ENCODE results near the gene IRAK3. TPM values are rescaled to one million over a fixed set of nuclear protein-coding genes. Genes with fewer than 3 reads are reported as not detected.
"Not testable (repeated sequence)": the region's sequence is repeated elsewhere in the genome, so short reads cannot be mapped to it uniquely, and the experiment has no call there.

IRAK3 gene
- total RNA-seq, 2 experiments from 2014 or later, result 0.32 to 0.38 TPM

DNA sequence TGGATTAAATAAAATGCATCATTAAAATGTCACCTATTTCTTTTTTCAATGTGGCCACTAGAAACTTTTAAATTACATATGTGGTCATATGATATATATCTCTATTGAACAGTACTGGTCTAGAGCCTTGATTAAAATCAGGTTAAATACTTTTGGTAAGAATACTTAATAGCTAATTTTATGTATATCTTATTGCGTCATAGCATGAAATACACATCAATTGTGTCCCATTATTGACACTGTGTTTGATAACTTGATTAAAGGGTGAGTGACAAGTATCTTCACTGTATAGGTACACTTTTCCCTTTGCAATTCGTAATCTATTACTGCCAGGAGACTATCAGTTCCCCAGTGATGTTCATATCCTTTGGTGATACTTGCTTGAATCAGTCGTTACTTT lies 108.9 kb downstream of the IRAK3 start:
- H3K36me3 Mint-ChIP-seq (ENCODE audit: low read depth), result no peaks in the 10 kb centered on the region
- H3K9me3 Mint-ChIP-seq, result no peaks in the 10 kb centered on the region
- intact Hi-C loops (cut with micrococcal nuclease), result no loop called here
- H3K4me1 Mint-ChIP-seq (ENCODE audit: low read depth), result peaks cover 33% of the 10 kb centered on the region
- CTCF ChIA-PET, result no interaction called here
- no peak overlapping the region for H3K27ac Mint-ChIP-seq
- DNase-seq, result no peak
- no peak overlapping the region for H3K4me3 Mint-ChIP-seq
- no peaks in the 10 kb centered on the region for H3K27me3 Mint-ChIP-seq (ENCODE audit: low read depth)

GRCh38 chr12:66301944-66302826 lies 113.2 kb downstream of the IRAK3 start, which contains the start of gene HELB:
Gene HELB (plus strand): TSS chr12:66302493. CDS start chr12:66302604, 111 bp downstream.
- no peaks in the 10 kb centered on the region for H3K9me3 Mint-ChIP-seq
- no peaks in the 10 kb centered on the region for H3K27me3 Mint-ChIP-seq (ENCODE audit: low read depth)
- H3K4me3 Mint-ChIP-seq, result peak within 1 kb of the TSS; percentile 100
- peak within 1 kb of the TSS; percentile 100 for H3K27ac Mint-ChIP-seq
- peaks cover 36% of the 10 kb centered on the region for H3K4me1 Mint-ChIP-seq (ENCODE audit: low read depth)
- intact Hi-C loops (cut with micrococcal nuclease), result loop anchor here (1.0 to 10.0 kb wide), 10 partner anchors 14 to 1897 kb away; partner anchors contain the start of genes IFNG-AS1, LEMD3, TMBIM4 and XPOT
- CTCF ChIA-PET, result interaction anchor here (0.6 to 2.2 kb wide), 8 partner anchors 12 to 151 kb away, joined by 3 to 8 read pairs (median 5); partner anchors contain the start of gene TMBIM4
- H3K36me3 Mint-ChIP-seq (ENCODE audit: low read depth), result peaks cover 28% of the 10 kb centered on the region
- peak; percentile 99 for DNase-seq

- intact Hi-C loops (cut with micrococcal nuclease), result loop anchor here (1.0 to 10.0 kb wide), 13 partner anchors 10 to 1898 kb away; partner anchors contain the start of genes IFNG-AS1, LEMD3, LLPH and TMBIM4
- Mint-ChIP-seq H3K4me3 (peak overlapping the region; percentile 100), H3K4me1 (ENCODE audit: low read depth) (peaks cover 35% of the 10 kb centered on the region), H3K27me3 (ENCODE audit: low read depth) (no peaks in the 10 kb centered on the region), H3K9me3 (no peaks in the 10 kb centered on the region), H3K36me3 (ENCODE audit: low read depth) (peaks cover 32% of the 10 kb centered on the region), H3K27ac (peak overlapping the region; percentile 100)
- CTCF ChIA-PET, result interaction anchor here (0.6 to 2.2 kb wide), 6 partner anchors 13 to 152 kb away, joined by 4 to 8 read pairs (median 6); partner anchors contain the start of gene TMBIM4
- no peak for DNase-seq
Measured at GRCh38 chr12:66302827-66303169, 113.8 kb downstream of the IRAK3 start.

DNA sequence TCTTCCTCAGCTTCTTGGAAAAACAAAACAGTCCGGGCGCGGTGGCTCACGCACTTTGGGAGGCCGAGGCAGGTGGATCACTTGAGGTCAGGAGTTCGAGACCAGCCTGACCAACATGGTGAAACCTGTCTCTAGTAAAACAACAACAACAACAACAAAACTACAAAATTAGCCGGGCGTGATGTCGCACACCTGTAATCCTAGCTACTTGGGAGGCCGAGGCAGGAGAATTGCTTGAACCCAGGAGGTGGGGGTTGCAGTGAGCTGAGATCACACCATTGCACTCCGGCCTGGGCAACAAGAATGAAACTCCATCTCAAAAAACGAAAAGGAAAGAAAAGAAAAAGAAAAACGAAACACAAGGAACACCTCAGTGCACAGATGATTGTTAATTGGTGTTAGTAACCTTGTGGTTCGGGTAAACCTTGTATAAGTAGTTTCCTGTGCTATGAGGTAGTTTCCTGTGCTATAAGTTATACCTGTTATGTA lies 114.3 kb downstream of the IRAK3 start:
- not testable (repeated sequence) for H3K27me3 Mint-ChIP-seq (ENCODE audit: low read depth); H3K9me3 Mint-ChIP-seq

More for the DNA sequence above, 114.3 kb downstream of the IRAK3 start:
- Mint-ChIP-seq H3K27ac (peak overlapping the region; percentile 100), H3K4me1 (ENCODE audit: low read depth) (peaks cover 40% of the 10 kb centered on the region), H3K36me3 (ENCODE audit: low read depth) (peaks cover 36% of the 10 kb centered on the region), H3K4me3 (peak overlapping the region; percentile 100)
- peak; percentile 51 for DNase-seq
- CTCF ChIA-PET, result interaction anchor here (1.4 to 2.2 kb wide), 4 partner anchors 31 to 134 kb away, joined by 5 to 8 read pairs (median 6); partner anchors contain the start of gene TMBIM4
- intact Hi-C loops (cut with micrococcal nuclease), result loop anchor here (1.0 to 10.0 kb wide), 8 partner anchors 9 to 1899 kb away; partner anchors contain the start of genes IFNG-AS1, LLPH and XPOT

Other genes with a start within 250 kb of the IRAK3 start
- 10 to 100 TPM; 25.6 to 26.0 TPM for gene LLPH, start 58.5 kb upstream of the IRAK3 start, total RNA-seq
- 10 to 100 TPM; 51.2 to 51.3 TPM for gene TMBIM4, start 19.2 kb upstream of the IRAK3 start, total RNA-seq
- gene HELB, start 113.3 kb downstream of the IRAK3 start, total RNA-seq, result 10 to 100 TPM; 23.0 to 23.7 TPM

Data from activated naive CD4-positive, alpha-beta T cell treated with anti-CD3 and anti-CD28 coated beads for 36 hours (primary cell).